HEK293 (cell line): ENCODE measurements around the gene TMEM91.
A peak's percentile ranks its signal among the peaks of the same experiment; 100 is the strongest.

Source experiments
- CTCF ChIA-PET: fragments of 350-600 bp; formaldehyde crosslinking; extraction: SDS; loops from one replicate; lab custom pipeline; 2021; ENCODE audit warnings: antibody characterized with exemption; lab: Yijun Ruan, JAX
- POLR2A ChIA-PET: fragments of 300-600 bp; formaldehyde crosslinking; extraction: SDS; loops from one replicate; lab custom pipeline; 2020; ENCODE audit warnings: antibody characterized with exemption, inconsistent platforms; lab: Yijun Ruan, JAX
- H3K27ac ChIP-seq: fragments of 200-500 bp; sonication (Bioruptor generic); 2 replicates; pipeline ENCODE4 v1.5.1; 2014; ENCODE audit warnings: low read depth, low read length, control low read depth, inconsistent platforms; ENCODE audit errors: extremely low read depth
- H3K36me3 ChIP-seq, 2 experiments: fragments of 200-500 bp in 1 of 2; sonication (Bioruptor generic) in 1 of 2; 1 replicate in 1 of 2; 2 replicates in 1 of 2; pipeline ENCODE4 v1.5.1; 2014 to 2017; ENCODE audit warnings: inconsistent platforms in 2 of 2, low read length in 2 of 2; ENCODE audit not compliant: control insufficient read depth in 2 of 2, insufficient read depth in 1 of 2
- H3K4me1 ChIP-seq: fragments of 200-500 bp; sonication (Bioruptor generic); 2 replicates; pipeline ENCODE4 v1.5.1; 2014; ENCODE audit warnings: mild to moderate bottlenecking, low read length, inconsistent platforms; ENCODE audit not compliant: control insufficient read depth, insufficient read depth
- H3K4me3 ChIP-seq: 2 replicates; pipeline ENCODE4 v1.5.1; 2011; ENCODE audit warnings: low read depth, mild to moderate bottlenecking, control low read depth, low read length, moderate library complexity
- H3K9me3 ChIP-seq: fragments of 200-500 bp; sonication (Bioruptor generic); 2 replicates; pipeline ENCODE4 v1.5.1; 2014; ENCODE audit warnings: low read depth, low read length, inconsistent platforms; ENCODE audit not compliant: control insufficient read depth, insufficient read depth
- BCL11B ChIP-seq: fragments of 450-650 bp; formaldehyde crosslinking; IDR thresholded peaks from 2 replicates; pipeline ENCODE4 v1.5.1; 2016; ENCODE audit warnings: low read depth, missing biosample characterization, missing genetic modification characterization
- GLIS1 ChIP-seq: fragments of 450-650 bp; formaldehyde crosslinking; IDR thresholded peaks from 2 replicates; pipeline ENCODE4 v1.5.1; 2016; ENCODE audit warnings: missing biosample characterization, missing genetic modification characterization
- KLF1 ChIP-seq: fragments of 450-650 bp; formaldehyde crosslinking; IDR thresholded peaks from 2 replicates; pipeline ENCODE4 v1.5.1; 2016; ENCODE audit warnings: missing biosample characterization, missing genetic modification characterization
- KLF8 ChIP-seq: fragments of 450-650 bp; formaldehyde crosslinking; IDR thresholded peaks from 2 replicates; pipeline ENCODE4 v1.5.1; 2016; ENCODE audit warnings: missing biosample characterization, missing genetic modification characterization
- MYNN ChIP-seq: fragments of 450-650 bp; formaldehyde crosslinking; IDR thresholded peaks from 2 replicates; pipeline ENCODE4 v1.5.1; 2016; ENCODE audit warnings: missing biosample characterization, missing genetic modification characterization, borderline replicate concordance
- YY2 ChIP-seq: fragments of 450-650 bp; formaldehyde crosslinking; IDR thresholded peaks from 2 replicates; pipeline ENCODE4 v1.5.1; 2016; ENCODE audit warnings: missing biosample characterization, missing genetic modification characterization
- ZFP3 ChIP-seq: fragments of 450-650 bp; formaldehyde crosslinking; IDR thresholded peaks from 2 replicates; pipeline ENCODE4 v1.5.1; 2016; ENCODE audit warnings: low read depth, missing biosample characterization, missing genetic modification characterization
- ZNF133 ChIP-seq: fragments of 450-650 bp; formaldehyde crosslinking; IDR thresholded peaks from 2 replicates; pipeline ENCODE4 v1.5.1; 2016; ENCODE audit warnings: missing biosample characterization, missing genetic modification characterization
- ZNF16 ChIP-seq: fragments of 450-650 bp; formaldehyde crosslinking; IDR thresholded peaks from 2 replicates; pipeline ENCODE4 v1.5.1; 2016; ENCODE audit warnings: low read depth, missing biosample characterization, missing genetic modification characterization
- ZNF660 ChIP-seq: fragments of 450-650 bp; IDR thresholded peaks from 2 replicates; pipeline ENCODE4 v1.5.1; 2018; ENCODE audit warnings: missing biosample characterization, mild to moderate bottlenecking, missing genetic modification characterization
- ZNF664 ChIP-seq: fragments of 450-650 bp; formaldehyde crosslinking; IDR thresholded peaks from 2 replicates; pipeline ENCODE4 v1.5.1; 2016; ENCODE audit warnings: missing biosample characterization, missing genetic modification characterization
- ZNF701 ChIP-seq: fragments of 450-650 bp; formaldehyde crosslinking; IDR thresholded peaks from 2 replicates; pipeline ENCODE4 v1.5.1; 2016; ENCODE audit warnings: missing biosample characterization, missing genetic modification characterization
- ZNF707 ChIP-seq: fragments of 450-650 bp; formaldehyde crosslinking; IDR thresholded peaks from 2 replicates; pipeline ENCODE4 v1.5.1; 2016; ENCODE audit warnings: missing biosample characterization, missing genetic modification characterization
- TF ChIP-seq, protein P1 (sequence below): fragments of 450-650 bp; formaldehyde crosslinking; IDR thresholded peaks from 2 replicates; pipeline ENCODE4 v1.5.1; 2016; ENCODE audit warnings: missing biosample characterization, missing genetic modification characterization
- TF ChIP-seq, protein P2 (sequence below): fragments of 450-650 bp; formaldehyde crosslinking; IDR thresholded peaks from 2 replicates; pipeline ENCODE4 v1.5.1; 2016; ENCODE audit warnings: missing biosample characterization, missing genetic modification characterization
- TF ChIP-seq, protein P3 (sequence below): fragments of 450-650 bp; formaldehyde crosslinking; IDR thresholded peaks from 2 replicates; pipeline ENCODE4 v1.5.1; 2016; ENCODE audit warnings: missing biosample characterization, missing genetic modification characterization
- TF ChIP-seq, protein P4 (sequence below): fragments of 450-650 bp; formaldehyde crosslinking; IDR thresholded peaks from 2 replicates; pipeline ENCODE4; 2016; ENCODE audit warnings: missing biosample characterization, missing genetic modification characterization
- TF ChIP-seq, protein P5 (sequence below): fragments of 450-650 bp; formaldehyde crosslinking; IDR thresholded peaks from 2 replicates; pipeline ENCODE4 v1.5.1; 2016; ENCODE audit warnings: missing biosample characterization, missing genetic modification characterization
- TF ChIP-seq, protein P6 (sequence below): sonication (generic); formaldehyde crosslinking; IDR thresholded peaks from 2 replicates; pipeline ENCODE4 v1.8.1; 2022; ENCODE audit warnings: mild to moderate bottlenecking, moderate library complexity, missing genetic modification reagents

The TMEM91 gene

DNA sequence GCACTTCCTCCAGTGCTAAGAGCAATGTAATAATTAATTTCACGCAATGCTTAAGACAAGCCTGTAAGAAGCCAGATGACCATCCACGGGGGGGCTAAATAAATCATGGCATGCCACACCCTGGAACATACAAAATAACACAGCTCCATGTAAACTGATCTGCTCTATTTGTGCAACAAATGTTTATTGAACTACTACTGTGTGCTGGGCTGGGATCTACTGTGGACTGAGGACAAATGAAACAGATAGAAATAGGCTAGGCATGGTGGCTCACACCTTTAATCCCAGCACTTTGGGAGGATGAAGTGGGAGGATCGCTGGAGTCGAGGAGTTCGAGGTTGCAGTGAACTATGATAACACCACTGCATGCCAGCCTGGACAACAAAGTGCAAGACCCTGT is 43.9 kb upstream of the TMEM91 start:
- H3K9me3 ChIP-seq, result no peaks in the 10 kb centered on the region
- H3K4me3 ChIP-seq, result no peak overlapping the region
- ChIA-PET CTCF (interaction anchor here (0.7 to 1.6 kb wide), 4 partner anchors 10 to 138 kb away, joined by 3 read pairs; partner anchors contain the start of gene TGFB1), POLR2A (interaction anchor here (0.6 to 1.3 kb wide), 3 partner anchors 14 to 351 kb away, joined by 3 to 6 read pairs (median 5); no protein-coding TSS in a partner anchor)
- no peak overlapping the region for H3K27ac ChIP-seq
- peaks cover 30 to 49% of the 10 kb centered on the region in 2 experiments for H3K36me3 ChIP-seq
- TF ChIP-seq ZFP3 (tag by site-specific recombination) (no peak), ZNF16 (tag by site-specific recombination) (no peak), ZNF707 (tag by site-specific recombination) (no peak), ZNF133 (tag by site-specific recombination) (no peak), ZNF664 (tag by site-specific recombination) (peak; percentile 94)
- TF ChIP-seq, protein P1, sequence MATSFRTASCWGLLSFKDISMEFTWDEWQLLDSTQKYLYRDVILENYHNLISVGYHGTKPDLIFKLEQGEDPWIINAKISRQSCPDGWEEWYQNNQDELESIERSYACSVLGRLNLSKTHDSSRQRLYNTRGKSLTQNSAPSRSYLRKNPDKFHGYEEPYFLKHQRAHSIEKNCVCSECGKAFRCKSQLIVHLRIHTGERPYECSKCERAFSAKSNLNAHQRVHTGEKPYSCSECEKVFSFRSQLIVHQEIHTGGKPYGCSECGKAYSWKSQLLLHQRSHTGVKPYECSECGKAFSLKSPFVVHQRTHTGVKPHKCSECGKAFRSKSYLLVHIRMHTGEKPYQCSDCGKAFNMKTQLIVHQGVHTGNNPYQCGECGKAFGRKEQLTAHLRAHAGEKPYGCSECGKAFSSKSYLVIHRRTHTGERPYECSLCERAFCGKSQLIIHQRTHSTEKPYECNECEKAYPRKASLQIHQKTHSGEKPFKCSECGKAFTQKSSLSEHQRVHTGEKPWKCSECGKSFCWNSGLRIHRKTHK (tag by site-specific recombination), result no peak
- H3K4me1 ChIP-seq, result no peaks in the 10 kb centered on the region

DNA sequence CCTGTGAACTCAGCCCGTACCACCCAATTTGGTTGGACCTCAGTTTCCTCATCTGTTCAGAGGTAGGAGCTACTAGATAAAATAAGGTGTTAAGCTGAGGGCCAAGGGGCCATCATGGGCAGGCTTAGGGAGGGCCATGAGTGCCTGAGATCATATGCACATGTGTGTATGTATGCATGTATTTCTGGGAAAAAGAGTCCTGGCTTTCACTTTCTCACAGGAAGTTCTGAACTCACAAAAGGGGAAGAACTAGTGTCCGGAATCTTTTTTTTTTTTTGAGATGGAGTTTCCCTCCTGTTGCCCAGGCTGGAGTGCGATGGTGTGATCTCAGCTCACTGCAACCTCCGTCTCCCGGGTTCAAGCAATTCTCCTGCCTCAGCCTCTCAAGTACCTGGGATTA is 41.5 kb upstream of the TMEM91 start:
- CTCF ChIA-PET, result interaction anchor here (0.8 kb wide), 1 partner anchor 43 kb away, joined by 3 read pairs; no protein-coding TSS in a partner anchor
- TF ChIP-seq ZNF701 (tag by site-specific recombination) (no peak), KLF1 (tag by site-specific recombination) (no peak), ZNF660 (tag by site-specific recombination) (no peak), YY2 (tag by site-specific recombination) (no peak)
- TF ChIP-seq, protein P2, sequence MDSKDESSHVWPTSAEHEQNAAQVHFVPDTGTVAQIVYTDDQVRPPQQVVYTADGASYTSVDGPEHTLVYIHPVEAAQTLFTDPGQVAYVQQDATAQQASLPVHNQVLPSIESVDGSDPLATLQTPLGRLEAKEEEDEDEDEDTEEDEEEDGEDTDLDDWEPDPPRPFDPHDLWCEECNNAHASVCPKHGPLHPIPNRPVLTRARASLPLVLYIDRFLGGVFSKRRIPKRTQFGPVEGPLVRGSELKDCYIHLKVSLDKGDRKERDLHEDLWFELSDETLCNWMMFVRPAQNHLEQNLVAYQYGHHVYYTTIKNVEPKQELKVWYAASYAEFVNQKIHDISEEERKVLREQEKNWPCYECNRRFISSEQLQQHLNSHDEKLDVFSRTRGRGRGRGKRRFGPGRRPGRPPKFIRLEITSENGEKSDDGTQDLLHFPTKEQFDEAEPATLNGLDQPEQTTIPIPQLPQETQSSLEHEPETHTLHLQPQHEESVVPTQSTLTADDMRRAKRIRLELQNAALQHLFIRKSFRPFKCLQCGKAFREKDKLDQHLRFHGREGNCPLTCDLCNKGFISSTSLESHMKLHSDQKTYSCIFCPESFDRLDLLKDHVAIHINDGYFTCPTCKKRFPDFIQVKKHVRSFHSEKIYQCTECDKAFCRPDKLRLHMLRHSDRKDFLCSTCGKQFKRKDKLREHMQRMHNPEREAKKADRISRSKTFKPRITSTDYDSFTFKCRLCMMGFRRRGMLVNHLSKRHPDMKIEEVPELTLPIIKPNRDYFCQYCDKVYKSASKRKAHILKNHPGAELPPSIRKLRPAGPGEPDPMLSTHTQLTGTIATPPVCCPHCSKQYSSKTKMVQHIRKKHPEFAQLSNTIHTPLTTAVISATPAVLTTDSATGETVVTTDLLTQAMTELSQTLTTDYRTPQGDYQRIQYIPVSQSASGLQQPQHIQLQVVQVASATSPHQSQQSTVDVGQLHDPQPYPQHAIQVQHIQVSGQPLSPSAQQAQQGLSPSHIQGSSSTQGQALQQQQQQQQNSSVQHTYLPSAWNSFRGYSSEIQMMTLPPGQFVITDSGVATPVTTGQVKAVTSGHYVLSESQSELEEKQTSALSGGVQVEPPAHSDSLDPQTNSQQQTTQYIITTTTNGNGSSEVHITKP (tag by site-specific recombination), result no peak
- TF ChIP-seq, protein P3, sequence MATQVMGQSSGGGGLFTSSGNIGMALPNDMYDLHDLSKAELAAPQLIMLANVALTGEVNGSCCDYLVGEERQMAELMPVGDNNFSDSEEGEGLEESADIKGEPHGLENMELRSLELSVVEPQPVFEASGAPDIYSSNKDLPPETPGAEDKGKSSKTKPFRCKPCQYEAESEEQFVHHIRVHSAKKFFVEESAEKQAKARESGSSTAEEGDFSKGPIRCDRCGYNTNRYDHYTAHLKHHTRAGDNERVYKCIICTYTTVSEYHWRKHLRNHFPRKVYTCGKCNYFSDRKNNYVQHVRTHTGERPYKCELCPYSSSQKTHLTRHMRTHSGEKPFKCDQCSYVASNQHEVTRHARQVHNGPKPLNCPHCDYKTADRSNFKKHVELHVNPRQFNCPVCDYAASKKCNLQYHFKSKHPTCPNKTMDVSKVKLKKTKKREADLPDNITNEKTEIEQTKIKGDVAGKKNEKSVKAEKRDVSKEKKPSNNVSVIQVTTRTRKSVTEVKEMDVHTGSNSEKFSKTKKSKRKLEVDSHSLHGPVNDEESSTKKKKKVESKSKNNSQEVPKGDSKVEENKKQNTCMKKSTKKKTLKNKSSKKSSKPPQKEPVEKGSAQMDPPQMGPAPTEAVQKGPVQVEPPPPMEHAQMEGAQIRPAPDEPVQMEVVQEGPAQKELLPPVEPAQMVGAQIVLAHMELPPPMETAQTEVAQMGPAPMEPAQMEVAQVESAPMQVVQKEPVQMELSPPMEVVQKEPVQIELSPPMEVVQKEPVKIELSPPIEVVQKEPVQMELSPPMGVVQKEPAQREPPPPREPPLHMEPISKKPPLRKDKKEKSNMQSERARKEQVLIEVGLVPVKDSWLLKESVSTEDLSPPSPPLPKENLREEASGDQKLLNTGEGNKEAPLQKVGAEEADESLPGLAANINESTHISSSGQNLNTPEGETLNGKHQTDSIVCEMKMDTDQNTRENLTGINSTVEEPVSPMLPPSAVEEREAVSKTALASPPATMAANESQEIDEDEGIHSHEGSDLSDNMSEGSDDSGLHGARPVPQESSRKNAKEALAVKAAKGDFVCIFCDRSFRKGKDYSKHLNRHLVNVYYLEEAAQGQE, result no peak
- Histone ChIP-seq H3K4me3 (no peak overlapping the region), H3K4me1 (no peaks in the 10 kb centered on the region), H3K36me3 (peaks cover 44 to 45% of the 10 kb centered on the region in 2 experiments), H3K27ac (no peak overlapping the region), H3K9me3 (no peaks in the 10 kb centered on the region)
- POLR2A ChIA-PET, result interaction anchor here (0.7 to 1.4 kb wide), 3 partner anchors 18 to 221 kb away, joined by 3 read pairs; partner anchors contain the start of gene CYP2F1

DNA sequence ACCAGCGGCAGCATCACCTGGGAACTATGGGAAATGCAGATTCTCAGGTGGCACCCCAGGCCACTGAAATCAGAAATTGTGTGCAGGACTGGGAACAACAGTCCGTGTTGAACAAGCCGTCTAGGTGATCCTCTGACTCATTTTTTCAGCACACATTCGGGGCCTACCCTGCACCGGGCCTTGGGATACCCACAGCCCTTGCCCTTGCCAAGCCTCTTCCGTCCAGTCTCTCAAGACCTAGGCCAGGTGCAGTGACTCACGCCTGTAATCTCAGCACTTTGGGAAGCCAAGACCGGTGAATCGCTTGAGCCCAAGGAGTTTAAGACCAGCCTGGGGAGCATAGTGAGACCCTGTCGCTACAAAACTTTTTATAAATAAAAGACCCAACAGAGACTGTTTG is 40.9 kb upstream of the TMEM91 start:
- H3K27ac ChIP-seq, result no peak overlapping the region
- peaks cover 45% of the 10 kb centered on the region in 2 experiments for H3K36me3 ChIP-seq
- no peaks in the 10 kb centered on the region for H3K4me1 ChIP-seq
- no peaks in the 10 kb centered on the region for H3K9me3 ChIP-seq
- no peak overlapping the region for H3K4me3 ChIP-seq
- ChIA-PET CTCF (interaction anchor here (0.8 to 1.8 kb wide), 3 partner anchors 14 to 42 kb away, joined by 3 to 7 read pairs (median 6); no protein-coding TSS in a partner anchor), POLR2A (interaction anchor here (0.8 to 1.4 kb wide), 3 partner anchors 11 to 27 kb away, joined by 3 to 4 read pairs (median 3); no protein-coding TSS in a partner anchor)
- TF ChIP-seq ZNF16 (tag by site-specific recombination), result no peak
- no peak for TF ChIP-seq GLIS1
- TF ChIP-seq KLF8 (tag by site-specific recombination), result no peak
- TF ChIP-seq, protein P4, sequence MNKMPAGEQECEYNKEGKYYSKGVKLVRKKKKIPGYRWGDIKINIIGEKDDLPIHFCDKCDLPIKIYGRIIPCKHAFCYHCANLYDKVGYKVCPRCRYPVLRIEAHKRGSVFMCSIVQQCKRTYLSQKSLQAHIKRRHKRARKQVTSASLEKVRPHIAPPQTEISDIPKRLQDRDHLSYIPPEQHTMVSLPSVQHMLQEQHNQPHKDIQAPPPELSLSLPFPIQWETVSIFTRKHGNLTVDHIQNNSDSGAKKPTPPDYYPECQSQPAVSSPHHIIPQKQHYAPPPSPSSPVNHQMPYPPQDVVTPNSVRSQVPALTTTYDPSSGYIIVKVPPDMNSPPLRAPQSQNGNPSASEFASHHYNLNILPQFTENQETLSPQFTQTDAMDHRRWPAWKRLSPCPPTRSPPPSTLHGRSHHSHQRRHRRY (tag by site-specific recombination), result no peak
- TF ChIP-seq MYNN, result no peak
- no peak for TF ChIP-seq BCL11B
- TF ChIP-seq, protein P5, sequence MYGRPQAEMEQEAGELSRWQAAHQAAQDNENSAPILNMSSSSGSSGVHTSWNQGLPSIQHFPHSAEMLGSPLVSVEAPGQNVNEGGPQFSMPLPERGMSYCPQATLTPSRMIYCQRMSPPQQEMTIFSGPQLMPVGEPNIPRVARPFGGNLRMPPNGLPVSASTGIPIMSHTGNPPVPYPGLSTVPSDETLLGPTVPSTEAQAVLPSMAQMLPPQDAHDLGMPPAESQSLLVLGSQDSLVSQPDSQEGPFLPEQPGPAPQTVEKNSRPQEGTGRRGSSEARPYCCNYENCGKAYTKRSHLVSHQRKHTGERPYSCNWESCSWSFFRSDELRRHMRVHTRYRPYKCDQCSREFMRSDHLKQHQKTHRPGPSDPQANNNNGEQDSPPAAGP (tag by site-specific recombination), result no peak
- TF ChIP-seq, protein P6, sequence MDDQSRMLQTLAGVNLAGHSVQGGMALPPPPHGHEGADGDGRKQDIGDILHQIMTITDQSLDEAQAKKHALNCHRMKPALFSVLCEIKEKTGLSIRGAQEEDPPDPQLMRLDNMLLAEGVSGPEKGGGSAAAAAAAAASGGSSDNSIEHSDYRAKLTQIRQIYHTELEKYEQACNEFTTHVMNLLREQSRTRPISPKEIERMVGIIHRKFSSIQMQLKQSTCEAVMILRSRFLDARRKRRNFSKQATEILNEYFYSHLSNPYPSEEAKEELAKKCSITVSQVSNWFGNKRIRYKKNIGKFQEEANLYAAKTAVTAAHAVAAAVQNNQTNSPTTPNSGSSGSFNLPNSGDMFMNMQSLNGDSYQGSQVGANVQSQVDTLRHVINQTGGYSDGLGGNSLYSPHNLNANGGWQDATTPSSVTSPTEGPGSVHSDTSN (CRISPR knock-in tag), result no peak
